ENCODE results near the gene GPR161. TPM values are rescaled to one million over a fixed set of nuclear protein-coding genes. Genes with fewer than 3 reads are reported as not detected.

GPR161 gene
- total RNA-seq, 4 donors from 2014 or later, result 1.4 to 3.2 (median 2.3) TPM

DNA sequence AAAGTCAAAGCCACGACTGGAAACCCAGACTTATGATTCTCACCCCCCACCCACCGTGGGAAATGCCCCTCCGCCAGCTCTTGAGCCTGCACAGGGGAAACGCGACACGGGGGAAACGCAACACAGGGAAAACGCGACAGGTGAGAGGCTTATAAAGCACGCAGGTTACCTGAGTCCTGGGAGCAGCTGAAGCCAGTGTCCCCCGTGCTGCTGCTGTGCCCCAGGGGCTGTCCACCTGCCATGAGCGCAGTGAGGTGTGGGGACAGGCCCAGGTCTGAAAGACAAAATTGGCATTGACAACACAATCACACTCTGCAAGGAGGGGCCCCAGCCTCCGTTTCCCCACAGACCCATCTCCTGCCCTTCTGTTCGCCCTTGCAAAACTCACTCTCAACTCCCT lies 46.3 kb downstream of the GPR161 start:
- no peak for DNase-seq
- H3K27ac ChIP-seq, result no peak overlapping the region
- no peaks in the 10 kb centered on the region for H3K9me3 ChIP-seq
- TF ChIP-seq, protein P1, sequence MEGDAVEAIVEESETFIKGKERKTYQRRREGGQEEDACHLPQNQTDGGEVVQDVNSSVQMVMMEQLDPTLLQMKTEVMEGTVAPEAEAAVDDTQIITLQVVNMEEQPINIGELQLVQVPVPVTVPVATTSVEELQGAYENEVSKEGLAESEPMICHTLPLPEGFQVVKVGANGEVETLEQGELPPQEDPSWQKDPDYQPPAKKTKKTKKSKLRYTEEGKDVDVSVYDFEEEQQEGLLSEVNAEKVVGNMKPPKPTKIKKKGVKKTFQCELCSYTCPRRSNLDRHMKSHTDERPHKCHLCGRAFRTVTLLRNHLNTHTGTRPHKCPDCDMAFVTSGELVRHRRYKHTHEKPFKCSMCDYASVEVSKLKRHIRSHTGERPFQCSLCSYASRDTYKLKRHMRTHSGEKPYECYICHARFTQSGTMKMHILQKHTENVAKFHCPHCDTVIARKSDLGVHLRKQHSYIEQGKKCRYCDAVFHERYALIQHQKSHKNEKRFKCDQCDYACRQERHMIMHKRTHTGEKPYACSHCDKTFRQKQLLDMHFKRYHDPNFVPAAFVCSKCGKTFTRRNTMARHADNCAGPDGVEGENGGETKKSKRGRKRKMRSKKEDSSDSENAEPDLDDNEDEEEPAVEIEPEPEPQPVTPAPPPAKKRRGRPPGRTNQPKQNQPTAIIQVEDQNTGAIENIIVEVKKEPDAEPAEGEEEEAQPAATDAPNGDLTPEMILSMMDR (IDR thresholded peaks at IDR 0.05), result no peak
- TF ChIP-seq POLR2A (IDR thresholded peaks at IDR 0.05), result no peak
- H3K4me3 ChIP-seq (replicated peaks in 1 of 3), result no peak overlapping the region
- intact Hi-C loops (cut with DNase I), result no loop called here
- WGBS, 2 donors, result 92 to 95% methylated on average over 14 of the region's 14 CpGs
- H3K27me3 ChIP-seq, result no peaks in the 10 kb centered on the region
- no peaks in the 10 kb centered on the region for H3K4me1 ChIP-seq
- H3K36me3 ChIP-seq, result no peaks in the 10 kb centered on the region

DNA sequence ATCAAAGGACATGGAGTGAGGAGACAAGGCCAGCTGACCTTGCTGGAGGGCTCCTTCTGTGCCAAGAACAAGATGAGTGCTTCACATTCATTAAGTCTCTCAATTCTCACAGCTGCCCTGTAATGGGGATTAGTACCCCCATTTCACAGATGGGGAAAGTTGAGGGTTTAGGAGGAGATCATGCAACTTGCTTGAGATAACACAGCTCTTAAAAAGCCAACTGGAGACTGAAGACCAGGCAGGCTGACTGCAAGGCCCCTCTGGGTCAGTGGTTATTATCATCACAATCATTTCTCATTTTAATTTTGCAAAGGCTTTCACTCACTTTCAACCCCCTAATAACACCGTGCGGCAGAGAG lies 46.8 kb downstream of the GPR161 start:
- no peak overlapping the region for H3K27ac ChIP-seq
- H3K27me3 ChIP-seq, result no peaks in the 10 kb centered on the region
- H3K4me3 ChIP-seq (replicated peaks in 1 of 3), result no peak overlapping the region
- intact Hi-C loops (cut with DNase I), result loop anchor here (10.0 kb wide), 2 partner anchors 265 to 365 kb away; partner anchors contain the start of gene MPZL1
- H3K36me3 ChIP-seq, result no peaks in the 10 kb centered on the region
- no peak for DNase-seq
- TF ChIP-seq, protein P1 (IDR thresholded peaks at IDR 0.05), result no peak
- no peak for TF ChIP-seq POLR2A (IDR thresholded peaks at IDR 0.05)
- WGBS, 2 donors, result 95 to 98% methylated on average over 2 of the region's 2 CpGs
- no peaks in the 10 kb centered on the region for H3K4me1 ChIP-seq
- H3K9me3 ChIP-seq, result no peaks in the 10 kb centered on the region

DNA sequence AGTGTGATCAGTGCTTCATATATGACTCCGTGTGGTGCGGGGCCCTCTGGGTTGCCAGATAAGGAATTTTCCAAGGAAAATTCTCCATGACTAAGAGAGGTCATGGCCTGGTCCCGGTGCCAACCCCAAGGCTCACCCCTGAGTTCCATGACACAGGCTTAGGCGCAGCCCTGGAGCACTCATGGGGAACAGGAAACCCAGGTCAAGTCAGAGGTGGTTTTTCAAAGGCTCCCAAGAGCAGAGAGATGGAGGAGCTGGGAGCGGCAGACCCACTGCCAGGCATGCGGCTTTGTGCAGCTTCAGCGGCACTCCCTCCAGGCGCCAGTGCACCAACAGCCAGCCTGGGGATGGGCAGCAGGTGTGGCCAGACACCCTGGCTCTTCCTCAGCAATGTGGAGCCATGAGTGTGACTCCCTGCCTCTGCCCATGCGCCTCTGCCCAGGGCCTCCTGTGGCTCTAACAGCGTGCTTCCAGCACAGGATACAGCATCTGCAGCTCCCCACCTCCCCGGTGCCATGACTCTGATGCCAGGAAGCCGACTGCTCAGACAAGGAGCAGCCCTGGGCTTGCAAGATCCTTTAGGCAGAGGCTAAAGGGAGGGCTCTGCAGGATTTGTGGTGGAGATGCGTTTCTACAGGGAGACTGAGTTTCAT lies 47.3 kb downstream of the GPR161 start:
- H3K36me3 ChIP-seq, result no peaks in the 10 kb centered on the region
- no peaks in the 10 kb centered on the region for H3K9me3 ChIP-seq
- H3K4me3 ChIP-seq (replicated peaks in 1 of 3), result no peak overlapping the region
- no peak for DNase-seq
- H3K4me1 ChIP-seq, result no peaks in the 10 kb centered on the region
- intact Hi-C loops (cut with DNase I), result loop anchor here (10.0 kb wide), 2 partner anchors 265 to 365 kb away; partner anchors contain the start of gene MPZL1
- H3K27ac ChIP-seq, result no peak overlapping the region
- TF ChIP-seq, protein P1 (IDR thresholded peaks at IDR 0.05), result no peak
- no peak for TF ChIP-seq POLR2A (IDR thresholded peaks at IDR 0.05)
- WGBS, 2 donors, result 95% methylated on average over 9 to 13 of the region's 13 CpGs
- H3K27me3 ChIP-seq, result no peaks in the 10 kb centered on the region

DNA sequence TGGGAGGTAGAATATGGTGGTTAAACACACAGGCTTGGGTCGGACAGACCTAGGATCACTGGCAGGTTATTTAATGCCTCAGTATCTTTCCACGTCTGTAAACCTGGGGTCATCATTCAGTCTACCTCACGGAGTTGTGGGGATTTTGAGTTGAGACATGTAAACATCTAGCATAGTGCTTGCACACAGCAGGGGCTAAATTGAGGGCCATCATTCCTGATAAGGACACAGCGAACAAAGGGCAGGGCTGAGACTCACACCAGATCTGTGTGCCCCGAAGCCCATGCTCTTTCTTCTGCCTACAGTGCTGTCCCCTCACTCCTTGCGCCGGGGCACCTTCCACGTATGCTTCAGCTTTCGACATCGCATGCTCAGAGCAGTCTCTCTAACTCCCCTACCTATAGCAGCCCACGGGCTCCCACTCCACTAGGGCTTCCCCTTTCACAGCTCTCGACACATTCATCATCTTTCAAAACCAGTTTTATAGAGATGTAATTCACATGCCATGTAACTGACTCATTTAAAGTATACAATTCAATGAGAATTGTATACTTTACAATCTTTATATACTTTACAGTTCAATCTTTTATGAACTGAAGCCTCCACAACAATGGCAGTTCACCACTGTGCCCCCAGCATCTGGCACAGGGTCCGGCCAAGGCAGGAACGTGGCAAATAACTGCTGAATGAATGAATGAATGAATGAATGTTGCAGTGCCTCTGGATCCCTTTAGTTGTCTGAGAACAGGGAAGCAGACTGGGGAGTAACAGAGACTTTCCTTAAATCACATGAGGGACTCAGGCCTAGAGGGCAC lies 48.0 kb downstream of the GPR161 start:
- Histone ChIP-seq H3K4me3 (replicated peaks in 1 of 3) (no peak overlapping the region), H3K4me1 (no peaks in the 10 kb centered on the region), H3K9me3 (no peaks in the 10 kb centered on the region), H3K36me3 (no peaks in the 10 kb centered on the region), H3K27ac (no peak overlapping the region), H3K27me3 (no peaks in the 10 kb centered on the region)
- WGBS, 2 donors, result 92 to 96% methylated on average over 14 of the region's 14 CpGs
- no peak for DNase-seq
- TF ChIP-seq, protein P1 (IDR thresholded peaks at IDR 0.05), result no peak
- no peak for TF ChIP-seq POLR2A (IDR thresholded peaks at IDR 0.05)
- intact Hi-C loops (cut with DNase I), result loop anchor here (10.0 kb wide), 2 partner anchors 264 to 364 kb away; partner anchors contain the start of gene MPZL1

DNA sequence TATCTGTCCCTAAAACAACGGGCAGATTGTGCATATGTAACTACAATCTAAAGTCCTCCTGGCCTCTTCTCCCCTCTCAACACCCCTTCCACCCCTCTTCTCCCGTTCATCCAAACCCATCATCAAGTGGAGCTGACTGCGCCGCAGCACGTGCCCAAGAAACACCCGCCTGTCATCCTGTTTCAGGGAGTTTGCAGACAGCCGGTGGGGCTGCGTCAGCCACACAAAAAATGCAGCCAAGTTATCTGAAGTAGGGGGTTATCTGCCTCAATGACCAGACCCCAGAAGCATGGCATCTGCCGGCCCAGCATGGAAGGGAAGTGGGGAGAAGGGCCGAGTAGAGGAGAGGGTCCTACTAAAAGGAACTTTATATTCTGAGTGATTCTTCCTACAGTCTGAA lies 49.0 kb downstream of the GPR161 start:
- TF ChIP-seq POLR2A (IDR thresholded peaks at IDR 0.05), result no peak
- TF ChIP-seq, protein P1 (IDR thresholded peaks at IDR 0.05), result no peak
- Histone ChIP-seq H3K27ac (no peak overlapping the region), H3K27me3 (no peaks in the 10 kb centered on the region), H3K9me3 (no peaks in the 10 kb centered on the region), H3K36me3 (no peaks in the 10 kb centered on the region), H3K4me1 (no peaks in the 10 kb centered on the region), H3K4me3 (replicated peaks in 1 of 3) (no peak overlapping the region)
- DNase-seq, result no peak
- WGBS, 2 donors, result 88 to 91% methylated on average over 10 of the region's 10 CpGs
- intact Hi-C loops (cut with DNase I), result loop anchor here (10.0 kb wide), 2 partner anchors 263 to 363 kb away; partner anchors contain the start of gene MPZL1
